ENCODE data around the gene KHSRP. TPM values are rescaled to one million over a fixed set of nuclear protein-coding genes. Genes with fewer than 3 reads are reported as not detected.
A peak's percentile ranks its signal among the peaks of the same experiment; 100 is the strongest.

Gene KHSRP
- total and polyA plus RNA-seq, 2 of the 13 experiments (the other 11 are each of a cell fraction or from before 2014, with no cell fraction given), result 72.1 to 129 TPM

- TF ChIP-seq PRDM10 (CRISPR knock-in tag; IDR thresholded peaks at IDR 0.05; ENCODE audit: low read depth), result 0 out of 2 replicates have a peak, but pooled peaks have one; percentile 18
- no peak for TF ChIP-seq ZNF724P (CRISPR knock-in tag; IDR thresholded peaks at IDR 0.05; ENCODE audit: borderline replicate concordance)
- TF ChIP-seq NCOA5 (CRISPR knock-in tag; IDR thresholded peaks at IDR 0.05), result no peak
- TF ChIP-seq ZNF232 (CRISPR knock-in tag; IDR thresholded peaks at IDR 0.05; ENCODE audit: borderline replicate concordance), result peak; percentile 68; the same call in 1 of the 2 replicates
- TF ChIP-seq, protein P1, sequence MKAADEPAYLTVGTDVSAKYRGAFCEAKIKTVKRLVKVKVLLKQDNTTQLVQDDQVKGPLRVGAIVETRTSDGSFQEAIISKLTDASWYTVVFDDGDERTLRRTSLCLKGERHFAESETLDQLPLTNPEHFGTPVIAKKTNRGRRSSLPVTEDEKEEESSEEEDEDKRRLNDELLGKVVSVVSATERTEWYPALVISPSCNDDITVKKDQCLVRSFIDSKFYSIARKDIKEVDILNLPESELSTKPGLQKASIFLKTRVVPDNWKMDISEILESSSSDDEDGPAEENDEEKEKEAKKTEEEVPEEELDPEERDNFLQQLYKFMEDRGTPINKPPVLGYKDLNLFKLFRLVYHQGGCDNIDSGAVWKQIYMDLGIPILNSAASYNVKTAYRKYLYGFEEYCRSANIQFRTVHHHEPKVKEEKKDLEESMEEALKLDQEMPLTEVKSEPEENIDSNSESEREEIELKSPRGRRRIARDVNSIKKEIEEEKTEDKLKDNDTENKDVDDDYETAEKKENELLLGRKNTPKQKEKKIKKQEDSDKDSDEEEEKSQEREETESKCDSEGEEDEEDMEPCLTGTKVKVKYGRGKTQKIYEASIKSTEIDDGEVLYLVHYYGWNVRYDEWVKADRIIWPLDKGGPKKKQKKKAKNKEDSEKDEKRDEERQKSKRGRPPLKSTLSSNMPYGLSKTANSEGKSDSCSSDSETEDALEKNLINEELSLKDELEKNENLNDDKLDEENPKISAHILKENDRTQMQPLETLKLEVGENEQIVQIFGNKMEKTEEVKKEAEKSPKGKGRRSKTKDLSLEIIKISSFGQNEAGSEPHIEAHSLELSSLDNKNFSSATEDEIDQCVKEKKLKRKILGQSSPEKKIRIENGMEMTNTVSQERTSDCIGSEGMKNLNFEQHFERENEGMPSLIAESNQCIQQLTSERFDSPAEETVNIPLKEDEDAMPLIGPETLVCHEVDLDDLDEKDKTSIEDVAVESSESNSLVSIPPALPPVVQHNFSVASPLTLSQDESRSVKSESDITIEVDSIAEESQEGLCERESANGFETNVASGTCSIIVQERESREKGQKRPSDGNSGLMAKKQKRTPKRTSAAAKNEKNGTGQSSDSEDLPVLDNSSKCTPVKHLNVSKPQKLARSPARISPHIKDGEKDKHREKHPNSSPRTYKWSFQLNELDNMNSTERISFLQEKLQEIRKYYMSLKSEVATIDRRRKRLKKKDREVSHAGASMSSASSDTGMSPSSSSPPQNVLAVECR (CRISPR knock-in tag; IDR thresholded peaks at IDR 0.05; ENCODE audit: borderline replicate concordance), result peak; percentile 40; the same call in 1 of the 2 replicates
- TF ChIP-seq ONECUT2 (CRISPR knock-in tag; IDR thresholded peaks at IDR 0.05), result no peak
- no peak for TF ChIP-seq ZBTB40 (IDR thresholded peaks at IDR 0.05)
- peak; percentile 86 for TF ChIP-seq ZBTB40 (CRISPR knock-in tag; IDR thresholded peaks at IDR 0.05)
- peak; percentile 89 for TF ChIP-seq TFDP2 (CRISPR knock-in tag; IDR thresholded peaks at IDR 0.05)
Observed at GRCh38 chr19:6424939-6425731, 524 bp upstream of the KHSRP start (continued).
